ENCODE measurements around the gene CT45A1. TPM values are rescaled to one million over a fixed set of nuclear protein-coding genes. Genes with fewer than 3 reads are reported as not detected.

Gene CT45A1, protein sequence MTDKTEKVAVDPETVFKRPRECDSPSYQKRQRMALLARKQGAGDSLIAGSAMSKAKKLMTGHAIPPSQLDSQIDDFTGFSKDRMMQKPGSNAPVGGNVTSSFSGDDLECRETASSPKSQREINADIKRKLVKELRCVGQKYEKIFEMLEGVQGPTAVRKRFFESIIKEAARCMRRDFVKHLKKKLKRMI
- not detected in 5 replicates for total RNA-seq (2022; extraction: Qiagen RNA extraction)

GRCh38 chrX:135713183-135713689, at the start of gene CT45A1:
Gene CT45A1 (plus strand): TSS chrX:135713639. CDS start chrX:135718941, 5,302 bp downstream.

GRCh38 chrX:135768091-135768490, 54.7 kb downstream of the CT45A1 start, which contains the start of gene CT45A3:
Gene CT45A3 (minus strand): TSS chrX:135768191. CDS start chrX:135764444, 3,747 bp downstream.

Other genes starting within 250 kb of the CT45A1 start
- gene INTS6L, start 193.0 kb upstream of the CT45A1 start, total RNA-seq (2022; extraction: Qiagen RNA extraction) = 0.08 to 0.40 TPM (median 0.15 TPM) in 5 replicates
- gene CT45A3, start 54.6 kb downstream of the CT45A1 start, total RNA-seq (2022; extraction: Qiagen RNA extraction) = 0.11 to 0.16 TPM in 2 of 5 replicates, not detected in the others
- 0.08 to 0.42 TPM in 2 of 5 replicates, not detected in the others for gene CT45A5, start 71.9 kb downstream of the CT45A1 start, total RNA-seq (2022; extraction: Qiagen RNA extraction)
- gene CT45A6, start 89.1 kb downstream of the CT45A1 start, total RNA-seq (2022; extraction: Qiagen RNA extraction) = not detected in 5 replicates
- gene CT45A2, start 106.4 kb downstream of the CT45A1 start, total RNA-seq (2022; extraction: Qiagen RNA extraction) = 0.09 TPM in 1 of 5 replicates, not detected in the others
- gene CT45A7, start 123.6 kb downstream of the CT45A1 start, total RNA-seq (2022; extraction: Qiagen RNA extraction) = not detected in 5 replicates
- not detected in 5 replicates for gene CT45A8, start 140.9 kb downstream of the CT45A1 start, total RNA-seq (2022; extraction: Qiagen RNA extraction)
- not detected in 5 replicates for gene CT45A9, start 158.2 kb downstream of the CT45A1 start, total RNA-seq (2022; extraction: Qiagen RNA extraction)
- 0.13 to 0.38 TPM (median 0.32 TPM) in 4 of 5 replicates, not detected in the other for gene CT45A10, start 179.8 kb downstream of the CT45A1 start, total RNA-seq (2022; extraction: Qiagen RNA extraction)
- gene SAGE1, start 180.1 kb downstream of the CT45A1 start, total RNA-seq (2022; extraction: Qiagen RNA extraction) = 0.06 to 0.08 TPM in 2 of 5 replicates, not detected in the others